Mucosa of rectum (tissue), 2 donors: ENCODE results near the gene CTSZ.
"Not testable (repeated sequence)": the region's sequence is repeated elsewhere in the genome, so short reads cannot be mapped to it uniquely, and the experiment has no call there.

Experiments used
- H3K27ac ChIP-seq, 2 donors: one replicate each; pipeline ENCODE4 v1.7.0; 2013; ENCODE audit warnings: inconsistent platforms in 2 of 2, low read depth in 2 of 2, low read length in 2 of 2
- H3K27me3 ChIP-seq, 2 donors: one replicate each; pipeline ENCODE4 v1.7.0; 2013; ENCODE audit warnings: low read length in 2 of 2; ENCODE audit not compliant: control insufficient read depth in 2 of 2, insufficient read depth in 2 of 2
- H3K36me3 ChIP-seq, 2 donors: one replicate each; pipeline ENCODE4 v1.7.0; 2013; ENCODE audit warnings: low read length in 2 of 2; ENCODE audit not compliant: control insufficient read depth in 2 of 2, insufficient read depth in 2 of 2
- H3K4me1 ChIP-seq, 2 donors: one replicate each; pipeline ENCODE4 v1.7.0; 2013; ENCODE audit warnings: low read length in 2 of 2, mild to moderate bottlenecking in 1 of 2; ENCODE audit not compliant: control insufficient read depth in 2 of 2, insufficient read depth in 2 of 2
- H3K4me3 ChIP-seq, 2 donors: one replicate each; pipeline ENCODE4 v1.7.0; 2013; ENCODE audit warnings: low read length in 2 of 2
- H3K9ac ChIP-seq, 2 donors: one replicate each; pipeline ENCODE4 v1.7.0; 2013; ENCODE audit warnings: low read length in 2 of 2, low read depth in 1 of 2, mild to moderate bottlenecking in 1 of 2
- H3K9me3 ChIP-seq, 2 donors: one replicate each; pipeline ENCODE4 v1.7.0; 2013; ENCODE audit warnings: low read length in 2 of 2; ENCODE audit not compliant: control insufficient read depth in 2 of 2
- donor health status: healthy.
- donor health status: Normal muscosa, but diverticular disease.

Gene CTSZ

GRCh38 chr20:58970146-58970545 lies 36.9 kb downstream of the CTSZ start:
- H3K9me3 ChIP-seq: no peaks in the 10 kb centered on the region
- H3K27ac ChIP-seq: no peak overlapping the region
- H3K4me1 ChIP-seq: no peaks in the 10 kb centered on the region
- H3K4me3 ChIP-seq: no peak overlapping the region
- H3K9ac ChIP-seq: no peak overlapping the region
- peaks cover 0 to 3% of the 10 kb centered on the region in 2 donors for H3K27me3 ChIP-seq
- no peaks in the 10 kb centered on the region for H3K36me3 ChIP-seq

DNA sequence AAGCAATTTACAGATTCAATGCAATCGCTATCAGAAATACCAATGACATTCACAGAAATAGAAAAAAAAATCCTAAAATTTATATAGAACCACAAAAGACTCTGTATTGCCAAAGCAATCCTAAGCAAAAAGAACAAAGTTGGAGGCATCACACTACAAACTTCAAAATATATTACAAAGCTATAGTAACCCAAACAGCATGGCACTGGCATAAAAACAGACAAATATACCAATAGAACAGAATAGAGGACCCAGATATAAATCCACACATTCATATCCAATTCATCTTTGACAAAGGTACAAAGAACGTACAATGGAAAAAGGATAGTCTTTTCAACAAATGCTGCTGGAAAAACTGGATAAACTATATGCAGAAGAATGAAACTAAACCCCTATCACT lies 37.6 kb downstream of the CTSZ start:
- Histone ChIP-seq H3K4me3 (no peak overlapping the region), H3K9ac (no peak overlapping the region), H3K4me1 (no peaks in the 10 kb centered on the region), H3K36me3 (no peaks in the 10 kb centered on the region), H3K27ac (no peak overlapping the region), H3K9me3 (no peaks in the 10 kb centered on the region), H3K27me3 (peaks cover 0 to 3% of the 10 kb centered on the region in 2 donors)

DNA sequence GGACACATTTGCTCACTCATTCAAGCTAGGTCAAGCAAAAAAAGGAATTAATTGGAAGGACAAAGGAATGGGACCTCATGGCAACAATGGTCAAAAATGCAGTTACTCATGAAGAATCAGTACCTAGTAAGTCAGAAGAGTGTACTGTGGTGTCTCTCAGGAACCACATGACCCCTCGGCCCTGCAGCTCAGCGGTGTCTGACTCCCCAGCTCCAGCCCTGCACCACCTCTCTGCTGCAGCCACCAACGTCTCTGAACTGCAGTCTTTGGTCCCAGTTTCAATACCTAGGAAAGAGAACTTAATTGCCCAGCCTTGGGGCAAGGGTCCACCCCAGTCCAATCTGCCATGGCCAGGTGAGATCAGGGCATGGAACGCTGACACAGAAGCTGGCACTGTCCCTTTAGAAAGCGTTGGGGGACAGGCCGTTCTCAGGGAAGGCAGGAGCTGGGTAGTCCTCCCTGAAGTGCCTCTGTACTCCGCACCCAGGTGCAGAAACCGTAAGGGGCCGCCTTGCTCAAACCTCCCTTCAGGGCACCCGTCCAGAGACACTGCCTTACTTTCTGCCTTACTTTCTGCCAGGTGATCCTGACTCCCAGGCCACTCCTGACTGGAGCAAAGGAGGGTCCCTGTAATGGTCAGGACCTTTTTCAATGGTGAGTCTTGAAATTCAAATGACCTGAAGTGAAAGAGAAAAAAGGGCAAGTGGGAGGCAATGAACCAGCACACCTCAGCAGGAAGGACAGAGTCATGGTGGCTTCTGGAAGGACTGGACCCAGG lies 39.2 kb downstream of the CTSZ start:
- Histone ChIP-seq H3K27me3 (peaks cover 0 to 3% of the 10 kb centered on the region in 2 donors), H3K4me1 (no peaks in the 10 kb centered on the region), H3K4me3 (no peak overlapping the region), H3K27ac (no peak overlapping the region), H3K9me3 (no peaks in the 10 kb centered on the region), H3K36me3 (no peaks in the 10 kb centered on the region), H3K9ac (no peak overlapping the region)

GRCh38 chr20:58965270-58966064 lies 41.6 kb downstream of the CTSZ start:
- Histone ChIP-seq H3K27ac (no peak overlapping the region), H3K4me3 (no peak overlapping the region), H3K9me3 (no peaks in the 10 kb centered on the region), H3K27me3 (peaks cover 0 to 7% of the 10 kb centered on the region in 2 donors), H3K36me3 (no peaks in the 10 kb centered on the region), H3K4me1 (no peaks in the 10 kb centered on the region), H3K9ac (no peak overlapping the region)

- not testable (repeated sequence) for H3K27me3 ChIP-seq, H3K27ac ChIP-seq, H3K4me3 ChIP-seq, H3K4me1 ChIP-seq, H3K9ac ChIP-seq, H3K36me3 ChIP-seq, H3K9me3 ChIP-seq
These were observed 43.1 kb downstream of the CTSZ start for GRCh38 chr20:58963922-58964321.

- H3K4me1 ChIP-seq: no peaks in the 10 kb centered on the region
- H3K27ac ChIP-seq: no peak overlapping the region
- H3K9me3 ChIP-seq: no peaks in the 10 kb centered on the region
- H3K36me3 ChIP-seq: no peaks in the 10 kb centered on the region
- H3K9ac ChIP-seq: no peak overlapping the region
- H3K27me3 ChIP-seq: peaks cover 0 to 7% of the 10 kb centered on the region in 2 donors
- no peak overlapping the region for H3K4me3 ChIP-seq
These were observed 43.9 kb downstream of the CTSZ start for GRCh38 chr20:58963060-58963584.

DNA sequence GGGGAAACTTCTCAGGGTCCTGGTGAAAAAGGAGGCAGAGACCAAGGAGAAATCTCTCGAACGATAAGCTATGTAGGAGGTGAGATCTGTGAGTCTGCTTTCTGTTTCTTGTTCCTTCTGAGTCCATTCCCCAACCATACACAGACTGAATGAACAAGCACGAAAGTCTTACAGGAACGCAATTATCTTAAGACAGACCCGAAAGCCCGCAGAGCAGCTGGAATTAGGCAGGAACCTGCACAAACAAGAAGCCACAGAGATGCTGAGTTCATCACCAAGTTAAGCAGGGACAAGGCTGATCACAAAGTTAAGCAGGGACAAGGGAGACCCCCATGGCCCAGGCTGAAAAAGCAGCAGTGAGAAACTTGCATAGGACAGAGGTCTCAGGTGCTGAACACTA lies 47.4 kb downstream of the CTSZ start:
- Histone ChIP-seq H3K36me3 (no peaks in the 10 kb centered on the region), H3K4me1 (no peaks in the 10 kb centered on the region), H3K27ac (no peak overlapping the region), H3K9me3 (no peaks in the 10 kb centered on the region), H3K9ac (no peak overlapping the region), H3K4me3 (no peak overlapping the region), H3K27me3 (peaks cover 0 to 3% of the 10 kb centered on the region in 2 donors)

DNA sequence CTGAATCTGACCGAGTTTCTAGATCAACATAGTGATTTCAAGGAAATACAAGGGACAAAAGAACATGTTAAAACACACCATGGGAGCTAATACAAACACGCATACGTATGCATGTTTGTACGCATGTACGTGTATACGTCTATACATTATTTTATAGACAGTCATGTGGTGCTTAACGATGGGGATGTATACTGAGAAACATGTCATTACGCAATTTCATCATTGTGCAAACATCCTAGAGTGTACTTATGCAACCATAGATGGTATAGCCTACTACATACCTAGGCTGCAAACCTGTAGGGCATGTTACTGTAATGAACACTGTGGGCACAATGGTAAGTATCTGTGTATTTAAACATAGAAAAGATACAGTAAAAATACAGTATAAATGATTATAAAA lies 51.0 kb downstream of the CTSZ start:
- Histone ChIP-seq H3K4me3 (no peak overlapping the region), H3K9ac (no peak overlapping the region), H3K27me3 (no peaks in the 10 kb centered on the region), H3K4me1 (no peaks in the 10 kb centered on the region), H3K27ac (no peak overlapping the region), H3K36me3 (no peaks in the 10 kb centered on the region), H3K9me3 (no peaks in the 10 kb centered on the region)

DNA sequence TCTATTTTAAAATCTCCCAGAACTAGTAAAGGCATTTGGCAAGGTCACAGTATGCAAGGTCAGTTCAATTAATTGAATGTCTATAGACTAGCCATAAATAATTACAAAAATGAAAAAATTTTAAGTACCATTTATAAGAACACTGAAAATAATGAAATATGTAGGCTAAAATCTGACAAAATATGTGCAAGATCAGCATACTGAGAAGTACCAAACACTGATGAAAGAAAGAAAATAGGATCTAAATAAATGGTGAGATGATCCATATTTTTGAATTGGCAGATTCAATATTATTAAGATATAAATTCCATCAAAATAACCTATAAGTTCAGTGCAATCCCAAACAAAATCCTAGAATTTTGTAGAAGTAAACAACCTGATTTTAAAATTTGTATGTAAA lies 54.0 kb downstream of the CTSZ start:
- Histone ChIP-seq H3K4me3 (no peak overlapping the region), H3K4me1 (no peaks in the 10 kb centered on the region), H3K27ac (no peak overlapping the region), H3K36me3 (no peaks in the 10 kb centered on the region), H3K9ac (no peak overlapping the region), H3K27me3 (no peaks in the 10 kb centered on the region), H3K9me3 (no peaks in the 10 kb centered on the region)

- Histone ChIP-seq H3K27me3 (no peaks in the 10 kb centered on the region), H3K9me3 (no peaks in the 10 kb centered on the region), H3K27ac (no peak overlapping the region), H3K4me3 (no peak overlapping the region), H3K36me3 (no peaks in the 10 kb centered on the region), H3K9ac (no peak overlapping the region), H3K4me1 (no peaks in the 10 kb centered on the region)
These were observed 56.5 kb downstream of the CTSZ start for GRCh38 chr20:58950603-58951002.
